Measurements from ENCODE around the gene PDK3.

PDK3 gene

DNA sequence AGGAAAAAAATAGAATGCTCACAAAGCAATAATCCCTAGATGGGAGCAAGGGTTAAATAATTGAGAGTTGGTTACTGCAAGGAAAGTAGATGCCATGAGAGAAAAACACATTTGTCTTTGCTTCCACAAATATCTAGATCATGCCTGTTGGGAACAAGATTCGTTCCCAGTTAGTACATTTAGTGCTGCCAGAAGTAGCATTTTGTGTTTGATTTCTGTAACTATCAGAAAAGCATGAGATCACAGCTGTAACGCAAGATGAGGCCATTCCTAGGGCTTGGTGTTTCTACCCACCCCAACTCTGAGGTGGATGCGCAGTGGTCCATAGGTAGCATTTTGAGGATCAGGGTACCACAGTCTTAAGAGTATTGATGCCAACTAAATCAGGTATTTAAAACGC is 20.4 kb upstream of the PDK3 start:
- no peak overlapping the region for H3K4me3 ChIP-seq (ENCODE audit: low read depth, low read length)
- H3K27ac ChIP-seq, result no peak overlapping the region
- peaks cover 3% of the 10 kb centered on the region for H3K9me3 ChIP-seq (ENCODE audit: severe bottlenecking)
- TF ChIP-seq, protein P1, sequence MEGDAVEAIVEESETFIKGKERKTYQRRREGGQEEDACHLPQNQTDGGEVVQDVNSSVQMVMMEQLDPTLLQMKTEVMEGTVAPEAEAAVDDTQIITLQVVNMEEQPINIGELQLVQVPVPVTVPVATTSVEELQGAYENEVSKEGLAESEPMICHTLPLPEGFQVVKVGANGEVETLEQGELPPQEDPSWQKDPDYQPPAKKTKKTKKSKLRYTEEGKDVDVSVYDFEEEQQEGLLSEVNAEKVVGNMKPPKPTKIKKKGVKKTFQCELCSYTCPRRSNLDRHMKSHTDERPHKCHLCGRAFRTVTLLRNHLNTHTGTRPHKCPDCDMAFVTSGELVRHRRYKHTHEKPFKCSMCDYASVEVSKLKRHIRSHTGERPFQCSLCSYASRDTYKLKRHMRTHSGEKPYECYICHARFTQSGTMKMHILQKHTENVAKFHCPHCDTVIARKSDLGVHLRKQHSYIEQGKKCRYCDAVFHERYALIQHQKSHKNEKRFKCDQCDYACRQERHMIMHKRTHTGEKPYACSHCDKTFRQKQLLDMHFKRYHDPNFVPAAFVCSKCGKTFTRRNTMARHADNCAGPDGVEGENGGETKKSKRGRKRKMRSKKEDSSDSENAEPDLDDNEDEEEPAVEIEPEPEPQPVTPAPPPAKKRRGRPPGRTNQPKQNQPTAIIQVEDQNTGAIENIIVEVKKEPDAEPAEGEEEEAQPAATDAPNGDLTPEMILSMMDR (IDR thresholded peaks at IDR 0.05; ENCODE audit: low read depth, low read length), result no peak
- DNase-seq, result no peak
- peaks cover 6% of the 10 kb centered on the region for H3K27me3 ChIP-seq (ENCODE audit: insufficient read depth, low read depth, severe bottlenecking)
- no peaks in the 10 kb centered on the region for H3K36me3 ChIP-seq

DNA sequence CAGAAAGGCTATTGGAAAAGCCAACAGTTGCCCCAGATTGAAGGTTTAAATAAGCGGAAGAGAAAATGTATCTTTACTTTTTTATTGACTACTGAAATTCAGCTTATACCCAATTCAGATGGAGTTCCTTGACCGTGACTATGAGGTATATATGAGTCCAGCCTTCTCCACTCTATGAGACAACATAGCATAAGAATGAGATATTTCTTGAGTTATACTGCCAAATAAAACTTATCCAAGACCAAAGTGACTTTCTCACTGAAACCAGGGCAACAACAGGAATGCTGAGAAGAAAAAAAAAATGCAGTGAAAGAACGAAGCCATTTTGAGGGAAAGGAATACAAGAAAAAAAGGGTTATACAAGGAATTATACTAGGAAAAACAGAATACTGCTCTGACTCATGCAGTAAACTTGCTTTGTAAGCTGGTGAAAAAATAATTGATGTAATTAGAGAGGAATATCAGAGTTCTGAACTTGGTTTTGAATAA is 16.3 kb upstream of the PDK3 start:
- Histone ChIP-seq H3K27me3 (ENCODE audit: insufficient read depth, low read depth, severe bottlenecking) (peaks cover 10% of the 10 kb centered on the region), H3K4me3 (ENCODE audit: low read depth, low read length) (no peak overlapping the region), H3K36me3 (no peaks in the 10 kb centered on the region), H3K27ac (no peak overlapping the region), H3K9me3 (ENCODE audit: severe bottlenecking) (peaks cover 3% of the 10 kb centered on the region)
- TF ChIP-seq, protein P1 (IDR thresholded peaks at IDR 0.05; ENCODE audit: low read depth, low read length), result no peak
- no peak for DNase-seq

DNA sequence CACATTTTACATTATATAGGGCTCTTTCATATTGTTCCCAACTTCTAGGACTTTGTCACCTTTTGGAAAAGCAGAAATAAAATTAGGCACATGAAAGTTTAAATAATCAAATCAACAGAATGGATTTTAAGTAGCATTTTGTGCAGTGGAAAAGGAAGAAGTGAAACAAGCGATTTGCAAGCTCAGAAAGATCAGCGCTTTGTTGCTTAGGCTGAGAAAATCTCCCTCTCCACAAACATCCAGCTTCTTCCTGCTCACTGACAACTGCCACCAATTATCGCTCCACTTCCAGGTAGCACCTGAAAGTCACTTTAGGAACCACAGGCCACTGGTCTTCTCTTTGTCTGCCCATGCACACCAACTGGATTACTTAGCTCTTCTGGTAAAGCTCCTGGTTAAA is 2.0 kb upstream of the PDK3 start:
- TF ChIP-seq, protein P1 (IDR thresholded peaks at IDR 0.05; ENCODE audit: low read depth, low read length), result no peak
- no peak overlapping the region for H3K27ac ChIP-seq
- H3K4me3 ChIP-seq (ENCODE audit: low read depth, low read length), result no peak overlapping the region

DNA sequence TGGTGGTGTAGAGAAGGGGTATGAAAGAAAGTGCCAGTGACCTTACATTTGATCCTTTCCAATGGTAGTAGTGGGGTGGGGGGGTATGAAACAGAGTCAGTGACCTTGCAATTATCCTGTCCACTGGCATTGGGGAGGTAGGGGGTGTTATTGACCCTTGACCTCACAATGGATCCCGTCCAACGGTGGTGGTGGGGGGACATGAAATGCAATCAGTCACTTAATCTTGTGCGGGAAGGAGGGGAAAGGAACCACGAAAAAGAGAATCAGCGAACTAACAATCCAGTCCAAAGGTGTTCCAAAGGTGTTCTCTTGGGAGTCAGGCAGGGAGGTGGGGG is 619 bp upstream of the PDK3 start:
- Histone ChIP-seq H3K9me3 (ENCODE audit: severe bottlenecking) (no peaks in the 10 kb centered on the region), H3K27me3 (ENCODE audit: insufficient read depth, low read depth, severe bottlenecking) (peaks cover 6% of the 10 kb centered on the region), H3K27ac (peak overlapping the region; percentile 57), H3K4me3 (ENCODE audit: low read depth, low read length) (peak overlapping the region; percentile 60), H3K36me3 (no peaks in the 10 kb centered on the region)
- DNase-seq, result no peak
- TF ChIP-seq, protein P1 (IDR thresholded peaks at IDR 0.05; ENCODE audit: low read depth, low read length), result no peak

More for the DNA sequence above, 2.0 kb upstream of the PDK3 start:
- Histone ChIP-seq H3K27me3 (ENCODE audit: insufficient read depth, low read depth, severe bottlenecking) (peaks cover 9% of the 10 kb centered on the region), H3K36me3 (no peaks in the 10 kb centered on the region), H3K9me3 (ENCODE audit: severe bottlenecking) (no peaks in the 10 kb centered on the region)
- DNase-seq, result no peak

DNA sequence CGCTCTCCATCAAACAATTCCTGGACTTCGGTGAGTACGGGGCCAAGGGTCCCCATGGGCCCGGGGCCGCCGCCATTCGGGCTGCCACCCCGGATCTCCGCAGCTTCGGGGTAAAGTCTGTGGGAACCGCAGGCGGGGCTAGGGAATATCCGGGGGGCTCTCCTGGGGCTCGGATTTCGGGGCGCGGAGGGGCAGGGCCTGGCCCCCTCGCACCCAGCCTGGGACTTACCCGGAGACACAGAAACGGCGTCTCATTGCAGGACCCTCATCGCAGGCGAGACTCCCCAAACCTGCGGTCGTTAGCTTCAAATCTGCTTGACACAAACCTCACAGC is 413 bp downstream of the PDK3 start:
- DNase-seq, result no peak
- TF ChIP-seq, protein P1 (IDR thresholded peaks at IDR 0.05; ENCODE audit: low read depth, low read length), result no peak
- Histone ChIP-seq H3K27me3 (ENCODE audit: insufficient read depth, low read depth, severe bottlenecking) (peaks cover 6% of the 10 kb centered on the region), H3K4me3 (ENCODE audit: low read depth, low read length) (peak overlapping the region; percentile 60), H3K36me3 (no peaks in the 10 kb centered on the region), H3K9me3 (ENCODE audit: severe bottlenecking) (no peaks in the 10 kb centered on the region), H3K27ac (peak overlapping the region; percentile 81)

DNA sequence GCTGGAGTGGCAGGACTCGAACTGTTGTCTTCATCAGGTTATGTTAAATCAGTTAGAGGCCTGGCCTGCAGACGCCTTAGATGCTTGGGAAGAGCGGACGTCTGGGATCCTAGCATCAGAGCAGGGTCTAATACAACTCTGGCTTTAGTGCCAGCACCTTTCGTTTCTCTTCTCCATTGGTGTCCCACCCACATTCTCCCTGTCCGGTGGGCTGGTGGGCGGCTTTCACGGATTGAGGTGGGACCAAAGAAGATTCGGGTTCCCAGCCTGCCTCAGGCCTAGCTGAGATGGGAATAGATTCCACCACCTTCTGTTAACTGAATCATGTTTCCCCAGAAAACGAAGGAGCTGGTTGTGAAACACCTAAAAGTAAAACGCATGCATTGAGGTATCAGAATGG is 939 bp downstream of the PDK3 start:
- TF ChIP-seq, protein P1 (IDR thresholded peaks at IDR 0.05; ENCODE audit: low read depth, low read length), result no peak

More for the DNA sequence above, 939 bp downstream of the PDK3 start:
- H3K27me3 ChIP-seq (ENCODE audit: insufficient read depth, low read depth, severe bottlenecking), result peaks cover 6% of the 10 kb centered on the region
- peak overlapping the region; percentile 60 for H3K4me3 ChIP-seq (ENCODE audit: low read depth, low read length)
- H3K27ac ChIP-seq, result no peak overlapping the region
- DNase-seq, result no peak
- H3K36me3 ChIP-seq, result no peaks in the 10 kb centered on the region
- H3K9me3 ChIP-seq (ENCODE audit: severe bottlenecking), result no peaks in the 10 kb centered on the region

Data from WERI-Rb-1 (cell line).